Stimulated activated naive CD4-positive, alpha-beta T cell (primary cell): ENCODE measurements around the gene ATL1.
A peak's percentile ranks its signal among the peaks of the same experiment; 100 is the strongest.

Experiments used
- DNase-seq, 6 experiments: peaks; one replicate each; lab custom pipeline; 2025; lab: John Stamatoyannopoulos, UW

ATL1 gene

GRCh38 chr14:50559990-50560930 is at the start of gene ATL1:
ATL1 (plus strand) TSS chr14:50560145; CDS start chr14:50560266, 121 bp downstream.
- peak; percentile 7 to 38 (median 22) for DNase-seq

- DNase-seq = no peak
These were observed 49.8 kb upstream of the ATL1 start for GRCh38 chr14:50510157-50510556.

GRCh38 chr14:50512463-50512862 is 47.5 kb upstream of the ATL1 start:
- no peak for DNase-seq

GRCh38 chr14:50516091-50516490 is 43.9 kb upstream of the ATL1 start:
- DNase-seq = no peak

GRCh38 chr14:50520947-50521815 is 38.8 kb upstream of the ATL1 start:
- no peak for DNase-seq

- DNase-seq = peak in 1 of 6 experiments; percentile 6
These were observed 38.0 kb upstream of the ATL1 start for GRCh38 chr14:50521912-50522341.

GRCh38 chr14:50523271-50524041 is 36.5 kb upstream of the ATL1 start:
- no peak for DNase-seq

GRCh38 chr14:50524060-50524459 is 35.9 kb upstream of the ATL1 start:
- DNase-seq = no peak

GRCh38 chr14:50524731-50525515 is 35.0 kb upstream of the ATL1 start:
- no peak for DNase-seq

GRCh38 chr14:50528000-50528399 is 31.9 kb upstream of the ATL1 start:
- no peak for DNase-seq

- DNase-seq = no peak
These were observed 30.4 kb upstream of the ATL1 start for GRCh38 chr14:50529288-50530179.

GRCh38 chr14:50530358-50530757 is 29.6 kb upstream of the ATL1 start:
- no peak for DNase-seq

GRCh38 chr14:50530794-50531365 is 29.1 kb upstream of the ATL1 start:
- no peak for DNase-seq

GRCh38 chr14:50531595-50532501 is 28.1 kb upstream of the ATL1 start:
- DNase-seq = peak in 1 of 6 experiments; percentile 40

- DNase-seq = peak; percentile 73 to 85 (median 79)
These were observed 27.3 kb upstream of the ATL1 start, which contains the start of gene MAP4K5 for GRCh38 chr14:50532502-50533240. MAP4K5 (minus strand) TSS chr14:50532569; CDS start chr14:50532049, 520 bp downstream.

- peak in 1 of 6 experiments; percentile 12 for DNase-seq
These were observed 26.7 kb upstream of the ATL1 start for GRCh38 chr14:50533241-50533705.

- DNase-seq = no peak
These were observed 26.1 kb upstream of the ATL1 start for GRCh38 chr14:50533806-50534205.
